Coronary artery (tissue), 2 donors: ENCODE results near the gene CLDND2.

Experiments used
- DNase-seq: peaks from one replicate; pipeline ENCODE4 v3.0.0-alpha.2; 2017; ENCODE audit warnings: low spot score
- H3K27ac ChIP-seq, 2 donors: fragments of 200-600 bp; sonication (generic); one replicate each; pipeline ENCODE4 v1.5.1; 2016 to 2019
- H3K4me3 ChIP-seq: fragments of 200-600 bp; sonication (generic); 2 replicates; pipeline ENCODE4 v1.5.1; 2016; ENCODE audit warnings: mild to moderate bottlenecking, moderate library complexity
- TF ChIP-seq, protein P1 (sequence below): fragments of 200-600 bp; sonication (generic); IDR thresholded peaks from one replicate; pipeline ENCODE4 v1.5.1; 2019; ENCODE audit warnings: antibody characterized with exemption

CLDND2 gene

GRCh38 chr19:51377422-51377821, 8.6 kb upstream of the CLDND2 start:
- no peak overlapping the region for H3K27ac ChIP-seq
- DNase-seq: no peak
- no peak overlapping the region for H3K4me3 ChIP-seq
- TF ChIP-seq, protein P1, sequence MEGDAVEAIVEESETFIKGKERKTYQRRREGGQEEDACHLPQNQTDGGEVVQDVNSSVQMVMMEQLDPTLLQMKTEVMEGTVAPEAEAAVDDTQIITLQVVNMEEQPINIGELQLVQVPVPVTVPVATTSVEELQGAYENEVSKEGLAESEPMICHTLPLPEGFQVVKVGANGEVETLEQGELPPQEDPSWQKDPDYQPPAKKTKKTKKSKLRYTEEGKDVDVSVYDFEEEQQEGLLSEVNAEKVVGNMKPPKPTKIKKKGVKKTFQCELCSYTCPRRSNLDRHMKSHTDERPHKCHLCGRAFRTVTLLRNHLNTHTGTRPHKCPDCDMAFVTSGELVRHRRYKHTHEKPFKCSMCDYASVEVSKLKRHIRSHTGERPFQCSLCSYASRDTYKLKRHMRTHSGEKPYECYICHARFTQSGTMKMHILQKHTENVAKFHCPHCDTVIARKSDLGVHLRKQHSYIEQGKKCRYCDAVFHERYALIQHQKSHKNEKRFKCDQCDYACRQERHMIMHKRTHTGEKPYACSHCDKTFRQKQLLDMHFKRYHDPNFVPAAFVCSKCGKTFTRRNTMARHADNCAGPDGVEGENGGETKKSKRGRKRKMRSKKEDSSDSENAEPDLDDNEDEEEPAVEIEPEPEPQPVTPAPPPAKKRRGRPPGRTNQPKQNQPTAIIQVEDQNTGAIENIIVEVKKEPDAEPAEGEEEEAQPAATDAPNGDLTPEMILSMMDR: no peak

- Histone ChIP-seq H3K4me3 (no peak overlapping the region), H3K27ac (no peak overlapping the region)
- TF ChIP-seq, protein P1: no peak
- no peak for DNase-seq
Measured at GRCh38 chr19:51375504-51376221, 6.9 kb upstream of the CLDND2 start.

DNA sequence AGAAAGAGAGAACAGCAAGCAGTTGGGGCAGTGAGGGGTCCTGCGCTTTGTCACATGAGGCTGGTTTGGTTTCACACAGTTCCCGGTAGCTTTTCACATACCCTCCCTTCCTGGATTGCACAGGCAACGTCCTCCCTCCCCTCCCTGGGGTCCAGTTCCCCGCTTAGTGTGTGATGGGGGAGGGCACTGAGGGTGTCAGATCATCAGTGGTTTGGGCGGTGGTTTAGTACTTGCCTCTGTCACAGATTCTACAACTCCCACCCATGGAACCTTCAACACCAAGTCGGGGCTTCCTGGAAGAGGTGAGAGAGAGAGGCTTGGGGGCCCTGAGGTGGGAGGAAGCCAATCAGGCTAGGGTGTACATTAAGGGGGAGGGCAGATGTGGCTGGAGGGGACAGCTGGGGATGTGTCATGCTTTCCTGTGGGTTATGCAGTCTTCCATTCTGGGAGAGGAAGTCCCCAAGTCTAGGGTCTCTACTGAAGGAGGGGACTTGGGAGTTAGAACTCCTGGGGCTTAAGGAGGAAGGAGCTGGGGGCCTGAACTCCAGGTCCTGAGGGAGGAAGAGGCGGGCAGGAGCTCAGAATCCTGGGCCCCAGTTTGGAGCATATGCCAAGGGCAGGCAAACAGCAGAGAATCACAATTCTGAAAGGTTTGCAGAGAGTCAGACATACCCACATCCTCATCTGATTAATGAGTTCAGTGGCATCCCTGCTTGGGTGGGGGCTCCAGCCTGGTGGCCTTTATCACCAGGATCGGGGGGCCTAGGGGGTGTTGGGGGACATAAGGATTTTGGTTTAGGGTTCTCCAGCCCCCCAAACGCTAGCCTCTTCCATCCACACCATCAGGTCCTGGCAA, 4.1 kb upstream of the CLDND2 start, which contains the start of gene NKG7:
Gene NKG7 (minus strand): TSS at position 6 of the 856 bp plus-strand sequence. CDS start 119 bp downstream, outside the sequence.
- no peak within 1 kb of the TSS for H3K4me3 ChIP-seq
- H3K27ac ChIP-seq: no peak within 1 kb of the TSS
- TF ChIP-seq, protein P1: no peak

GRCh38 chr19:51372021-51372648, 3.3 kb upstream of the CLDND2 start:
- TF ChIP-seq, protein P1: no peak
- no peak overlapping the region for H3K4me3 ChIP-seq
- DNase-seq: no peak
- no peak overlapping the region for H3K27ac ChIP-seq

More for the DNA sequence above, 4.1 kb upstream of the CLDND2 start, which contains the start of gene NKG7:
- DNase-seq: no peak

DNA sequence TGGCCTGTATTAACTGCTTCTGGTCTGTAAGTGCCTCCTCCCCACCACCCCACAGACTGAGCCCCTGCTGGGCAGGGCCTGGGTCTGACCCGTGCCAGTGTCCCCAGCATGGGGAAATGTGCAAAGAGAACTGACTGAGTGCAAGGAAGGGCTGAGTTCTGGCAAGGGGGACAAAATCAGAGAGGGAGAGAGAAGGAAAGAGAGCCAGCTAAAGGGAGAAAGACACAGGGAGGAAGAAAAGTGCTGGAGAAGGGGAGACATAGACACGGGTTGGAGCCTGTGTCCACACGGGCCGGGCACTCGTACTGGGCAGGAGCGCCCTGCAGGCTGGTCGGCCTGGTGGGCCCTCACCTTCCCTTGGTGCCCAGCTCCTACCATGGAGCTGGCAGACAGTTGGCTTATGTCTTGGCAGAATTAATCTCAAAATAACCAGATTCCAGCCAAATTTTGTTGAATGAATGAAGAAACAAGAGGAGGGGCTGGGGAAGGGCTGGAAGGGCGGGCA, 2.4 kb upstream of the CLDND2 start:
- H3K27ac ChIP-seq: no peak overlapping the region
- DNase-seq: no peak
- H3K4me3 ChIP-seq: no peak overlapping the region
- TF ChIP-seq, protein P1: no peak

- Histone ChIP-seq H3K4me3 (no peak overlapping the region), H3K27ac (no peak overlapping the region)
- DNase-seq: no peak
- TF ChIP-seq, protein P1: no peak
Measured at GRCh38 chr19:51370230-51370629, 1.4 kb upstream of the CLDND2 start.
